NCI-H82 (cell line): ENCODE data around the gene ONECUT3.
"Not testable (repeated sequence)": the region's sequence is repeated elsewhere in the genome, so short reads cannot be mapped to it uniquely, and the experiment has no call there.

Experiments used
- DNase-seq: peaks from one replicate; lab custom pipeline; 2025; lab: John Stamatoyannopoulos, UW

Gene ONECUT3

DNA sequence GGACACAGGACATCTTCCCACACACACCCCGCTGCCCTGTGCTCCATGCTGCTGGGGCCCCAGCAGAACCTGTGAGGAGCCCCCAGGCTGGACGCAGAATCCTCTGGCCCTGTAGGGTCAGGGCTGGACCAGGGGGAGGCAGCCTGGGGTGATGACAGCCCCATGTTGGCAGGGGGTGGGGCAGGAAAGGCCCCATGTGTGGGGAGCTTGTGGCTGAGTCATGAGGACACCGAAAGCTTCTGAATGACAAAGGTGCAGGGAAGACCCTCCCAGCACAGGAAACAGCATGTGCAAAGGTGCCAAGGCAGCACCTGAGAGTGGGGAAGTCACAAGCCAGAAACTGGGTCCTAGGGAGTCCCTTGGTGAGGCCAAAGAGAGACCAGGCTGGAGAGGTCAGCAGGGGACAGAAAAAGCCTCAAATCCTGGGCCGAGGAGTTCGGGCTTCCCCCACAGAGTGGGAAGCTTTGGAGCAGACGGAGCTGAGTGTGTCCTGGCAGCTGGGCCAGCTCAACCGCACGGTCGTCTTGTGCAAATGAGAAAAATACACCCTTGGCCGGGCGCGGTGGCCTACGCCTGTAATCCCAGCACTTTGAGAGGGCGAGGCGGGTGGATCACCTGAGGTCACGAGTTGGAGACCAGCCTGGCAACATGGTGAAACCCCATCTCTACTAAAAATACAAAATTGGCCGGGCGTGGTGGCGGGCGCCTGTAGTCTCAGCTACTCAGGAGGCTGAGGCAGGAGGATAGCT lies 41.3 kb downstream of the ONECUT3 start:
- DNase-seq = no peak

DNA sequence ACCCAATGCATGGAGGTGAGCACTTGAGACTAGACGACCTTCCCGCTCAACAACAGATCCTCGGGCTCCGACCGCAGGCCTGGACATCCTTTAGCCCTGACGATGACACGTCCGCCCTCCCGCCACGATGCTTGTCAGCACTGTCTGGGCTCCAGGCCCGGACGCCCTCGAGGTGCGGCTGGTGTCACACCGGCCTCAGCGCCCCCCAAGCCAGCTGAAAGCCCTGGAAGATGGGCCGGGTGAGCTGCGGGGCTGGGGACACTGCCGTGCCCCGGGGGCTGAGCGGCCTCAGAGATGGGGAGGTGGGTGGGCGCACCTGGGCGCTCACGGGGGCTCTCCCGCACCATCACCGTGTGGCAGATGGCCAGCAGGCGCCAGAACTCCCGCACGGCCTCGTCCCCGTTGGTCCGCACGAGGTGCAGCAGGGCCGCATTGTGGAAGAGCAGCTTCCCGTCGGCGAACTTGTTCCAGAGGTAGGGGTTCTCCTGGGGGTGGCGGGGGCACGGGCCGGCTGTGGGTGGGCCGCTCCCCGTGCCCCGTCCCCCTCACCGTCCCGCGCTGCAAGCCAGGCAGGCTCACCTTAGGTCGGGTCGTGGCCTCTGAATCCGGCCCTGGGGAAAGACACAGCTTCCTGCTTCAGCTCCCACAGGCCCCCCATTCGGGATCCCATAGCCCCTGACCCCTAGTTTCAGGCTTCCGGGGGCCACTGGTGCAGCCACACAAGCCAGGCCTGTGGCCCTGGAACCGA lies 43.3 kb downstream of the ONECUT3 start:
- no peak for DNase-seq

DNA sequence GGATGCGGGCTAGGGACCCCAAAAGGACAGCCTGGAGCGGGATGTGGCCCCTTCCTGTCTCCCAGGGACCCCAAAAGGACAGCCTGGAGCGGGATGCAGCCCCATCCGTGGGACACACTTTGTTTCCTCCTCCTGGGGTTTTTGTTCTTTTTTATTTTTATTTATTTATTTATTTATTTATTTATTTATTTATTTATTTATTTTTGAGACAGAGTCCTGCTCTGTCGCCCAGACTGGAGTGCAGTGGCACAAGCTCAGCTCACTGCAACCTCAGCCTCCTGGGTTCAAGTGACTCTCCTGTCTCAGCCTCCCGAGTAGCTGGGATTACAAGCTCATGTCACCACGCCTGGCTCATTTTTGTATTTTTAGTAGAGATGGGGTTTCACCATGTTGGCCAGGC lies 44.0 kb downstream of the ONECUT3 start:
- DNase-seq = not testable (repeated sequence)

DNA sequence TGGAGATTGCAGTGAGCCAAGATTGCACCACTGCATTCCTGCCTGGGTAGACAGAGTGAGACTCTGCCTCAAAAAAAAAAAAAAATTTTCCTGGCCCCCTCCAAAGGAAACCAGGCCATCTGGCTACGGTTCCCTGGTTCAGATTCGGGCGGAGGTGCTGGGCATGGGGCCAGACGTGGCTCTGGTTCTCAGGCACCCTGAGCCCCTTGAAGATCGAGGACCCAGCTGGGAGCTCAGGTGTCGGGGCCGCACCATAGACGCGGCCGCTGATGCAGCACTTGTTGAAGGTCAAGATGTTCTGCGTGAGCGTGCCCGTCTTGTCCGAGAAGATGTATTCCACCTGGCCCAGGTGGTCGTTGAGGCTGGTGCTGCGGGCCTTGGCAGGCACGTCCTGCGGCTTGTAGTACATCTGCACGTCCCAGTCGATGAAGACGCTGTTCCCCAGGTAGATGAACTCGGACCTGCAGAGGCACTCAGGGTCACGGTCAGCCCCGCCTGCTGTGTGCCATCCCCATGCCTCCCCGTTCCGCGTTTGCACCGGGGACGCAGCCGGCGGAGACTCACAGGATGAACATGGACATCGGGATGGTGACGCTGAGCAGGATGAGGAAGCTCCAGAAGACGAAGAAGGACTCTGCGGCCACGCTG lies 46.5 kb downstream of the ONECUT3 start:
- no peak for DNase-seq

DNA sequence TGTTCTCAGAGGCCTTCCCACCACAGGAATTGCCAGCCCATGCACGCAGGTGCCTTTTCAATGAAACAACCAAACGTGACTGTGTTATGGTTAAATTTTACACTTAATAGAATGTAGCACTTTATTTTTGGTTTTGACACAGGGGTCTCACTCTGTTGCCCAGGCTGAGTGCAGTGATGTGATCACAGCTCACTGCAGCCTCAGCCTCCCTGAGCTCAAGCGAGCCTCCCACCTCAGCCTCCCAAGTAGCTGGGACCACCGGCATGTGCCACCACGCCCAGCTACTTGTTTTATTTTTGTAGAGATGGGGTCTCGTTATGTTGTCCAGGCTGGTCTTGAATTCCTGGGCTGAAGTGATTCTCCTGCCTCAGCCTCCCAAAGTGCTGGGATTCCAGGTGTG lies 51.6 kb downstream of the ONECUT3 start:
- DNase-seq = no peak

DNA sequence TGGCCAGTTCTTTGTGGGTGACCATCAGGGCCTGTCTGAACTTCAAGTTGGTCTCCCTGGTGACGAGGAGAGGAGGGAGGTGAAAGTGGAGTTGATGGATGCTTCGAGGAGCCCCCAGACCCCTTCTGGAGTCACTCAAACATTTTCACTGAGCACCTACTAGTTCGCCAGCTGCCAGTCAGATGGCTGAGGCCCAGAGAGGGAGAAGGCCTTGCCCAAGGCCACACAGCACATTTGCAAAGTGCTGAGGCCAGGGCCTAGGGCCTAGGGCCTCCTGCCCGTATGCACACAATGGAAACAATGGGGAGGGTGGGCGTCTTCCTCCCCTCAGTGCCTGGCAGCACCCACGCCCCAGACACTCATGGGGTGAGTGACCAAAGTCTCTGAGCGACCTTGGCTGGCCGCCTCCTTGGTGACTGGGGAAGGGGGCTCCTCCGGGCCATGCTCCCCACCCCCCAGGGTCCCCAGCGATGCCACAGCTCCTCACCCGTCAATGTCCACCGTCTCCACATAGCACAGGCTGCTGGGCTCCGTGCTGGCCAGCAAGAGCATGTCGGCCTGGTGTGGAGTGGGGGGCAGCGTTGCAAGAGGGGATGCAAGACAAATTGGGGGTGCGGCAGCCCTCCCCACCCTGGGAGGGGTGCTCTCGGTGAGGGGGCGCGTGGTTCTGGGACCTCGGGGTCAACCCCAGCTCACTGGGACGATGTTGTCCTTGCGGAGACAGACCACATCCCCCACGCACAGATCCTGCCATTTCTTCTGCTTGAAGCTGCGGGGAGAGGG lies 52.3 kb downstream of the ONECUT3 start:
- no peak for DNase-seq

DNA sequence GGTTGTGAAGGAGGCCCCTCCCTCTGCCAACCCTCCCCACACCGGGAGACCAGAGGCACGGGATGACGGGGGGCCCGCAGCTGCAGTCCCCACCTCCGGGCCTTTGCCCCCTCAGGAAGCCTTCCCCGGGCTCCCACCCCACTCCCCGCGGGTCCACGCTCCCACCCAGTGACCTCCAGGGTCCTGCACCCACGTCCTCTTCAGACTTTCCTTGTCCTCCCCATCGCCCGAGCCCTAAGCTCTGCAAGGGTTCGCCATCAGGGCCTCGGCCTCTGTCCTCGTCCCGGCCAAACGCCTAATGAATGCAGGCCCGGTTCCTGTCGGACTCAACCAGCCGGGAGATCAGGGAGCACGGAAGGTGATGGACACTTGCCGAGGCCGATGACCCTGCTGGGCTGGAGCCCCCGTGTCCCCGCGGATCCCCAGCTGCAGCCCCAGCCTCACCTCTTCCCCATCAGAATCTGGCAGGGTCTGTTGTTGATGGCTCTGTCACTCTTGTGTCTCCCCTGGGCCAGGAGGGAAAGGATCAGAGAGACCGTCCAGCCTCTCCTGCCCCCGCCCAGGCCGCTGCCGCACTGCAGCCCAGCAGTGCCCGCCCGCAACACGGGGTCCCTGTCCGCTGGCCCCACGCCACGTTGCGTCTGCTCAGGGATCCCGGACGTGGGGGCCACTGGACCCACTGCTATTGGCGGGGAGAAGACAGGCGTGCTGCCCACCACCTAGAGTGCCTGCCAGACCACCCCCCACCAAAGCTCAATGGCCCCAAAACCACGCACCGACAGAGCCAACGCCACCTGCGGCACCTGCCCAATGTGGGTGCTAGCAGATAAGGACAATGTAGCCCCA lies 53.1 kb downstream of the ONECUT3 start:
- DNase-seq = no peak

DNA sequence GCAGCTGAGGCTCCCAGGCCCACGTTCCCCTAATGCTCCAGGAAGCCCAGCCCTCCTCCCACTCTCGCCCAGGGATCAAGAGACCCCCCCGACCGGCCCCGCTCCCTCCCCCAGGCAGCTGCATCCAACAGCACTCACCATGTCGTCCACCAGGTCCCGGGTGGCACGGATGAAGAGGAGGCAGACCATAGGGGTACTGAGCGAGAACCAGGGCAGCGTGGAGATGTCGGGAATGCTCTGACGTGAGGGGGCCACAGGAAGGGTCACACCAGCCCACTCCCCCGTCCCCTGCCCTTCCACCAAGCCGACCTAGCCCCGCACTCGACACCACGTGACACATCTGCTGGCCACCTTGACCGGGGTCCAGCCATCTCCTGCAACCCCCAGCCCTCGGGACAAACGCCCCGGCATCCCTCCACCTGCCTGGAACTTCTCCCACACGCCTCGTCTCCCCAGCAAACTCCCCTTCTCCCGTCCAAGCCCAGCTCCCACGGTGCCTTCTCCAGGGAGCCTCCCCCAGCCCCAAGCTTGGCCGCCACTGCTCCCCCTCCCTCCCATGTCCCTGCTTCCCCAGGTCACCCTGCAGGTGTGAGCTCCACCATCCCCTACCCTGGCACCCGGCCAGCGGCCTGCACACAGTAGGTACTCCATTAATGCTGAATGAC lies 53.9 kb downstream of the ONECUT3 start:
- DNase-seq = no peak

DNA sequence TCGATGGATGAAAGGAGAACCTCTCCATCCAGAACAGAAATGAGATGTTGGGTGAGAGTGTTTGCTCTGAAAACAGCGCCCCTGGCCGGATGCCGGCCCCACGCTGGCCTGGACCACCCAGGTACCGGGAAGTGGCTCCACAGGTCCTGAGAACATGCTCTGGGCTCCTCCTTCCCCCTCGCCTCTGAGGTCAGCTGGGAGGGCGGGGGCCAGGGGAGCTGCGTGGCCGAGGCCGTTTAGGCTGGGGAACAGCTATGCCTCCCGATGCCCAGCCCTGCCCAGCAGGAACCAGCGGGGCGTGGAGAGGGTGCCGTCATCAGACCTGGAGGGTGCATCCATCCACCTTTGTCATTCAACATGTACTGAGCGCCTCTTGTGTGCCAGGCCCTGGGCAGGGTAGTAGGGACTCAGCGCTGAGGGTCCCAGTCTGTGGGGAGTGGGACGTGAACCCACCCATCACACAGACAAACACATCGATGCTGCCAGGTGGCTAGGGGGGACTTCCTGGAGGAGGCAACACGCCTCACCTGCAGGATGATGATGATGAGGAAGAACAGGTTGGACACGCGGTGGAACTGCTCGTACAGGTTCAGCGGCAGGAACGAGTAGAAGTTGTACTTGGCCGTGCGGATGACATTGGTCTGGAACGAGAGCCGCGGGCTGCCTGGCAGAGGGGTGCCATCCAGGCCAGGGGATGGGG lies 54.5 kb downstream of the ONECUT3 start:
- no peak for DNase-seq

DNA sequence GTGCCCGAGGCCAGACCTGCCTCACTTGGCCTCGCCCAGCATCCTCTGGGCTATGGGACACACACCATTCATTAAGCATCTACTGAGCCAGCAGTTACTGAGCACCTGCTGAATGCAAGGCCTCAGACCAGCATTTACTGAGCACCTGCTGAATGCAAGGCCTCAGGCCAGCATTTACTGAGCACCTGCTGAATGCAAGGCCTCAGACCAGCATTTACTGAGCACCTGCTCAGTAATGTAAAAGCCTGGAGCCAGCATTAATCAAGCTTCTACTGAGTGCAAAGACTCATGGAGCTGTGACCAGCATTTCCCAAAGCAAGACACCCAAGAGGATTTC lies 55.1 kb downstream of the ONECUT3 start:
- DNase-seq = no peak

DNA sequence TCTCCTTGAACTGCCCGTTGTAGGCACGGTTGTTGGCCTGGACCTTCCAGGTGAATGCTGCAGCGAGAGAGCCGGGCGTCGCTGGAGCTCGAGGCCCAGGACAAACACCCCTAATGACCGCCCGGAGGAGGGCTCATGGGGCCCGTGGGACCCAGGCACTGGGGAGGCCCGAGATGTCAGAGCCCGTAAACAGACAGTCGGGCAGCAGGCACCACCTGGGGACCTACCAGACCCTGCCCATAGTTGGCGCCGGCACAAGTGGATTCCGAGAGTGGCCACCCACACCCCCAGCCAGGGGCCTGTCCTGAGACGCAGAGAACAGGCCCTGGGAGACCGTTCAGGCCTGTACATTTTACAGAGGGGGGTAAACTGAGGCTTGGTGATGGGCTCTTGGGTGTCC lies 56.4 kb downstream of the ONECUT3 start:
- DNase-seq = no peak

DNA sequence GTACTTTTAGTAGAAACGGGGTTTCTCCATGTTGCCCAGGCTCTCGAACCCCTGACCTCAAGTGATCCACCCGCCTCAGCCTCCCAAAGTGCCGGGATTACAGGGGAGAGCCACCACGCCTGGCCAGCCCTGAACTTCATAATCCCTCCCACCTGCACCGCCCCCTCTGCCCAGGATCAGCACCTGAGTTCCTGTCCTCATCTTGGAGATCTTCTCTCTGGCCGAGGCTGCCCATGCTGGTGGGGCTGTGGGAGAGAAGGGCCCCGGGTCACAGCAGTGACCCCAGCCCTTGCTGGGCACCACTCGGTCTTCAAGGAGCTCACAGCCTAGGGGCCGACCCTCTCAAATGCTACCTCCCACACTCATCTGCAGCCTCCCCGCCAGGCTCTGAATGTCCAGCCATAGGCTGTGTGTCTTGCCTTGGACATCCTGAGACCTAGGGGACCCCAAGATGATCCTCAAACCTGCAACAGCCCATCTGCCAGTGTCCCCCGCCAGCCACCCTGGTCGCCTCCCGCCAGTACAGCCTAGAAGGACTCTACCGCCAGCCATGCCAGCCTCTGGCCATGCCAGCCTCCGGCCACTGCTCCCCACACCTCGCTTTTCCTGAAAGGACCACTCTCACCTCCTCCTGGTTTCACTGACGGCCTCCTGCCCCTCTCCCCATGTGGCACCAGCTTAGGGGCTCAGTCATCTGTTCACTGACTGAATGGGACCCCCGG lies 57.3 kb downstream of the ONECUT3 start:
- DNase-seq = no peak

DNA sequence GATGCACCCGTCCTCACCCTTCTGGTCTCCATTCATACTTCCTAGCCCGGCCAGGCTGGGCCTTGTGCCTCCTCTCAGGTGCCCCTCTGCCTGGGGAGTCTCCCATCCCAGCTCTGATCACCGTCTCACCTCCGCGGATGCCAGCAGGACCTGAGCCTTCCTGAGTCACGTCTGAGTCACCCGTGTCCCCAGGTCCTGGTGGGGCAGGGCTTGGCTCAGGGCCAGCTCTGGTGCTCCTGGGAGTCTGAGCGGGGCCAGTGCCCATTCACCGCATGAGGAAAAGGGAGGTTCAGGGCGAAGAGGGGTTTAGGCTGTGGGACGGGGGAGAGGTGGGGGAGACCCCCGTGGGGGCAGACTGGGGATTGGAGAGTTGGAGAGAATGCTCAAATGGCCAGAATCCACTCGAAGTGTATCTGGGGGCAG lies 58.2 kb downstream of the ONECUT3 start:
- peak; percentile 42 for DNase-seq

DNA sequence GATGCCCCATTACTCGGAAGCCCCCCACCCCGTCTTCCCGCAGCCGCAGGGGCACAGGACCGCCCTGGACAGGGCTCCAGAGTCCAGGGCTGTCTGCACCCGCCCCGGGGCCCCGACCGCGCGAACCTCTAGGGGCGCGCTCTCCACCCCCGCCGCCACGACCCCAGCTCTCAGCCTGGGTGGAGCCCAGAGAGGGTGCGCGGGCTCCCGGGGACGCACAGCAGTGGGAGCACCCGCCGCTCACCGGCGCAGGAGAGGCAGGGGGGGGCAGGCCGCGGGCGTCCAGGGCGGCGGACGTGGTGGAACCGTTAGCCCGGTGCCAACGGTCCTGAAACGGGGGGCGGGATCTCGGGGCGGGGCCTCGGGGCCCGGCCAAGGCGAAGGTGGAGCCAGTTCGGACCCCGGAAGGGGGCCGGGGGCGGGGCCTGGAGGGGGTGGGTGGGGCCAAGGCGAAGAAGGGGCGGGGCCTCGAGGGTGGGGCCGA lies 58.7 kb downstream of the ONECUT3 start, which contains the start of gene ATP8B3:
Gene ATP8B3, minus strand, starts transcription at position 335 of the 484 bp plus-strand sequence. CDS start 540 bp downstream, outside the sequence.
- DNase-seq = no peak

DNA sequence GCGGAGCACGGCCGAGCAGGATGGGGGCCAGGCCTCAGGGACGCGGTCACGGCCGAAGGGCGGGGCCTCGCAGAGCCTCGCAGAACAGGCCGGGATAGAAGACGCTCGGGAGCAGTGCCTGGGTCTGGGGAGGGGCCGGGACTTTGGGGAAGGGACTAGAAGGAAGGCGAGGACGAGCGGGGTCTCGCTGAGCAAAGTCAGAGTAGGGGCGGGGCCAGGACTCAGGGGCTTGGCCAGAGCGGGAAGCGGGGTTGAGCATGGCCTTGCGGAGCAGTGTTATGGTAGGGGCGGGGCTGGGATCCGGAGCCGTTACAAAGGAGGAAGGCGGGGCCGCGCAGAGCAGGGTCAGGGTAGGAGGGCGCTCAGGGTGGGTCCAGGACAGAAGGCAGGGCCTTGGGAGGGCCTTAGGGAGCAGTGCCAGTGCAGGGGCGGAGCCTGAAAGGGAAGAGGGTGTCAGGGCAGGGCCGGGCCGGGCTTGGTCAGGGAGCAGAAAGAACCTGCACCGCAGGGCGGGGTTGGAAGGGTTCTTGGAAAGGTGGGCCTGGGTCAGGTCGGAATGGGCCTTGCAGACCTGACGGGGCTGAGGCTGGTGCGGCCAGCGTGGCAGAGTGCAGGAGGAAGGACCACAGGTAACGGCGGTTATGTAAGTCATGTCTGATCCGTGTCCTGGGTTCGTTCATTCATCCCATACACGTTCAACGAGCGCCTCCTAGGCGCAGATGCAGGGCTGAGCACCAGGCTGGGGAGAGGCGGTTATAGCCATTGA lies 59.3 kb downstream of the ONECUT3 start:
- DNase-seq = peak; percentile 97

DNA sequence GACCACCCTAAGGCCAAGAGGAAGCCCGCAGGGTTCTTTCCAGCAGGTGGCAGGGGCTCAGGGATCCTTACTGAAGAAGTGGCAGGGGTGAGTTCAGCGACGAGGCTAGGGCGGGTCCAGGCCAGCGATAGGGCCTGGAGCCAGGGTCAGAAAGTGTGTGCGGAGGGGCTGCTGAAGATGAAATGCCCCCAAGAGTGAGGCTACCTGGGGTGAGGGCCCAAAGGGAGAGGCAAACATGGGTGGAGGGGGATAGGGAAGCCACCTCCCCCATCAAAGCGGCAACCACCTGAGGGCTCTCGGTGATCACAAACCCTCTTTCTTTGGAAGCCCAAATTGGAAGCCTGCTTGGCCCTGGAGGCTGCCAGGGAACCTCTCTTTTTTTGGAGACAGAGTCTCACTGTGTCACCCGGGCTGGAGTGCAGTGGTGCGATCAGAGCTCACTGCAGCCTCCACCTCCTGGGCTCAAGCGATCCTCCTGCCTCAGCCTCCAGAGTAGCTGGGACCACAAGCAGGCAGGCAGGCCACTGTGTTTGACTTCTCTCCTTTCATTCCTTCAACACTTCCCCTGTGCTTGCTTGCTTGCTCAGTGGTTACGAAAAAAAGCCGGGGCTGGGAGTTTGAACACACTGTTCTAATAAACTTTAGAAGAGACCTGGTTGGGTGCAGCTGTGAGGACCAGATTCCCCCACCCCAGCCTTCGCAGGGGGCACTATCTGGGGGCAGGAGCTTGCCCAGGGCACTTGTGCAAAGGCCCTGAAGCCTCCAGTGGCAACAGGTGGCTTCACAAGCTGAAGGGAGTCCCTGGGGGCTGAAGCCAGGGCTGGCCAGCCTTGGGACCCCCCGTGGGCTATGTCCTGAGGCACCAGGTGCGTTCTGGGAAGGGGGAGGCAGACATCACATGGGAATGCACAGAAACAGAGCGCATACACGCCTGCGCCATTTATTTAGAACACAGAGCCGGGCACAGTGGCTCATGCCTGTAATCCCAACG lies 60.2 kb downstream of the ONECUT3 start:
- no peak for DNase-seq

DNA sequence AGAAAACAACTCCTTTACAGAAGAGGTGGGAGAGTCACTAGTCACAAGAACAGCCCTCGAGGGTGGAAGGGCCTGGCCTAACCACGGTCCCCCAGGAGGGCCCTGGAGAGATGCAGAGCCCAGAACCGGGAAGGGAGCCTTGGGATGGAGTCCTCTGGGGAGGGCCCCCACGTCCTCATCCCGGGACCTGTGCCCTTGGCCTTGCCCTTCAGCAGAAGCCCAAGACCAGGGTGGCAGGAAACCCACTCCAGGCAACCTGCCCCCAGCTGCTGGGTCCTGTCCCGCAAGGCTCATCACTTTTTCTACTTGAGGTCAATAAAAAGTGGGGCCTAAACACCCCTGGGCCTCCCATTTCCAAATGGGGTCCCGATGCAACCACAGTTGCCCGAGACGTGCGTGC lies 61.1 kb downstream of the ONECUT3 start:
- no peak for DNase-seq
